Right atrium auricular region (tissue), 2 donors: ENCODE results near the gene SLCO2A1. TPM values are rescaled to one million over a fixed set of nuclear protein-coding genes. Genes with fewer than 3 reads are reported as not detected.
"Not testable (repeated sequence)": the region's sequence is repeated elsewhere in the genome, so short reads cannot be mapped to it uniquely, and the experiment has no call there.

Experiments used
- DNase-seq: peaks from one replicate; pipeline ENCODE4 v3.0.0-alpha.2; 2019; ENCODE audit warnings: low spot score
- H3K27ac ChIP-seq, 2 donors: fragments of 200-600 bp; sonication (generic); 1 replicate in 1 of 2; 2 replicates in 1 of 2; pipeline ENCODE4 v1.5.1; 2016 to 2019
- H3K27me3 ChIP-seq, 2 donors: fragments of 200-600 bp; sonication (generic); one replicate each; pipeline versions ENCODE4 v1.5.1 to v1.6.0; 2017 to 2019
- H3K36me3 ChIP-seq: fragments of 200-600 bp; sonication (generic); one replicate; pipeline ENCODE4 v1.5.1; 2016
- H3K4me1 ChIP-seq, 2 donors: fragments of 200-600 bp; sonication (generic); one replicate each; pipeline versions ENCODE4 v1.5.1 to v1.6.0; 2017 to 2019
- H3K4me3 ChIP-seq, 2 donors: fragments of 200-600 bp; sonication (generic); 1 replicate in 1 of 2; 2 replicates in 1 of 2; pipeline ENCODE4 v1.5.1; 2017 to 2019; ENCODE audit warnings: mild to moderate bottlenecking in 1 of 2, moderate library complexity in 1 of 2
- H3K9me3 ChIP-seq, 2 donors: fragments of 200-600 bp; sonication (generic); one replicate each; pipeline ENCODE4 v1.5.1; 2019
- CTCF ChIP-seq, 2 donors: fragments of 200-600 bp; sonication (generic); IDR thresholded peaks; one replicate each; pipeline ENCODE4 v1.5.1; 2019; ENCODE audit warnings: antibody characterized with exemption in 2 of 2
- total RNA-seq, 2 donors: library from RNA; depleted of rRNA; stranded (reverse); fragments of >200 nt; gene quantifications; one replicate each; pipeline ENCODE4 v1.1.0, GENCODE V29; 2016

The SLCO2A1 gene
- total RNA-seq, 2 donors from 2014 or later, result 15.1 to 36.4 TPM

DNA sequence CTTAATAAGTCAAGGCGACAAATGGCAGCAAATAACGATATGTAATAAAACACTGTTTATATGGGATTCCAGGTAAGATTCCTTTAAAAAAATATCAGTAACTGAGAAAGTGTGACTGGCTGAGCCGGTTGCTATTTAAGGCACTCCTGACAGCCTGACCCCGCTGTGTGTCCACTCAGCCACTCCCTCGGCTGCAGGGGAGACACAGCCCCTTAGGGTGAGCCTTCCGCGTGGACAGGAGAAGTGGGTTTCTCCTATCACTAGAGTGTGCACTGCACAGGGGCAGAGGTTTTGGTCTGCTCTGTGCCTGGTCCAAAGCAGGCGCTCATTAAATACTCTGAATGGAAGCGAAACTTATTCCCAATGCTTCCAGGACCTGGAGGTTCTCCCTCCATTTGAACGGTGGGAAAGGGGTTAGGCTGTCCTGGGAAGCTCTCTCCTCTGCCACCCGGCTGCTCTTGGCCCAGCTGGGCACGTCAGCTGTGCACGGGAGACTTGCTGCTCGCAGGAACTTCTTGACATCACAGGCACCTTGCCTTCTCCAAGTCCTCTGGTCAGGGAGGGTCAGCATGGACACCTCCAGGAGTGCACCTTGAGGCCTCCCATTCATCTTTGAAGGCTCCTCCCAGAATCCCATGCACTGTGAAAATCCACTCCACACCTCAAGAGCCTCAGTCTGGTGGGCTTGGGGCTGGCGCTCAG, 43.3 kb upstream of the SLCO2A1 start:
- no peaks in the 10 kb centered on the region for H3K27me3 ChIP-seq
- no peak for TF ChIP-seq CTCF (IDR thresholded peaks at IDR 0.05)
- no peak for DNase-seq

DNA sequence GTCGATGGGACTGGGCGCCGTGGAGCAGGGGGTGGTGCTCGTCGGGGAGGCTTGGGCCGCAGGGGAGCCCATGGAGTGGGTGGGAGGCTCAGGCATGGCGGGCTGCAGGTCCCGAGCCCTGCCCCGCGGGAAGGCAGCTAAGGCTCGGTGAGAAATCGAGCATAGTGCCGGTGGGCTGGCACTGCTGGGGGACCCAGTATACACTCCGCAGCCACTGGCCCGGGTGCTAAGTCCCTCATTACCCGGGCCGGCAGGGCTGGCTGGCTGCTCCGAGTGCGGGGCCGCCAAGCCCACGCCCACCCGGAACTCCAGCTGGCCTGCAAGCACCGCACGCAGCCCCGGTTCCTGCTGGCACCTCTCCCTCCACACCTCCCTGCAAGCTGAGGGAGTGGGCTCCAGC, 40.6 kb upstream of the SLCO2A1 start:
- DNase-seq, result not testable (repeated sequence)

More for the DNA sequence above, 43.3 kb upstream of the SLCO2A1 start:
- H3K36me3 ChIP-seq, result no peaks in the 10 kb centered on the region
- no peak overlapping the region for H3K4me3 ChIP-seq
- H3K4me1 ChIP-seq, result peaks cover 0 to 9% of the 10 kb centered on the region in 2 donors
- no peak overlapping the region for H3K27ac ChIP-seq
- no peaks in the 10 kb centered on the region for H3K9me3 ChIP-seq

DNA sequence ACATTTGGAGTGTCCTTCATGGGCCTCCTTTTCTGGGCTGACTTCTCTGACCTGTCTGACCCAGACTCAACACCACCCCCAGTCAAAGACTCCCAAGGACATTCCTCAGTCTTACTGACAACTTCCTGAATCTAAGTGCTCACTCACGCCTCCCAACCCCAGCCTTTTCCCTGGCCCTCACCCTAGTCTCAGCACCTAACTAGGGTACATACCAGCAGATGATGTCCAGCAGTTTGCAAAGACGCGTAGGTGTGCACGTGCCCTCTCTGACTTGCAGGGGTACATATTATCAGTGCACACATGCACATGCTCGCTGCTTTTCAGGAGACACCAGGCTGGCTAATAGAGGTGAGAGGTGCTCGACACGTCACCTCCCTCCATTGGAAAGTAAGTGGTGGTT, 38.7 kb upstream of the SLCO2A1 start:
- peak; percentile 55 for DNase-seq
- H3K27ac ChIP-seq, result no peak overlapping the region
- no peaks in the 10 kb centered on the region for H3K36me3 ChIP-seq
- no peaks in the 10 kb centered on the region for H3K27me3 ChIP-seq
- no peak overlapping the region for H3K4me3 ChIP-seq
- H3K4me1 ChIP-seq, result peaks cover 0 to 26% of the 10 kb centered on the region in 2 donors
- H3K9me3 ChIP-seq, result no peaks in the 10 kb centered on the region
- no peak for TF ChIP-seq CTCF (IDR thresholded peaks at IDR 0.05)

More for the DNA sequence above, 40.6 kb upstream of the SLCO2A1 start:
- H3K27ac ChIP-seq, H3K9me3 ChIP-seq, H3K4me3 ChIP-seq, H3K27me3 ChIP-seq, H3K36me3 ChIP-seq: not testable (repeated sequence)
- peaks cover 0 to 26% of the 10 kb centered on the region in 2 donors for H3K4me1 ChIP-seq

GRCh38 chr3:134067531-134068161, 37.9 kb upstream of the SLCO2A1 start:
- Histone ChIP-seq H3K36me3 (no peaks in the 10 kb centered on the region), H3K27ac (no peak overlapping the region), H3K4me3 (no peak overlapping the region), H3K9me3 (no peaks in the 10 kb centered on the region), H3K27me3 (no peaks in the 10 kb centered on the region), H3K4me1 (peaks cover 0 to 26% of the 10 kb centered on the region in 2 donors)
- peak; percentile 43 for DNase-seq
- no peak for TF ChIP-seq CTCF (IDR thresholded peaks at IDR 0.05)

- peak overlapping the region in 1 of 2 donors; percentile 7 for H3K27ac ChIP-seq
- DNase-seq, result peak; percentile 64
- no peak overlapping the region for H3K4me3 ChIP-seq
These were observed 37.2 kb upstream of the SLCO2A1 start for GRCh38 chr3:134066651-134067530.

More at GRCh38 chr3:134066651-134067530, 37.2 kb upstream of the SLCO2A1 start:
- Histone ChIP-seq H3K36me3 (no peaks in the 10 kb centered on the region), H3K9me3 (no peaks in the 10 kb centered on the region), H3K4me1 (peaks cover 0 to 26% of the 10 kb centered on the region in 2 donors), H3K27me3 (no peaks in the 10 kb centered on the region)
- TF ChIP-seq CTCF (IDR thresholded peaks at IDR 0.05), result no peak
